OCI-LY3 (cell line): ENCODE measurements around the gene PGAP1.

ENCODE experiments used
- H2AFZ ChIP-seq: fragments of 200-600, 300-600 bp; shearing (Covaris generic); 2 replicates; pipeline ENCODE4 v1.6.0; 2014; ENCODE audit warnings: antibody characterized with exemption, low read depth, low read length
- H3K27ac ChIP-seq: fragments of 200-600, 300-600 bp; sonication (generic); 2 replicates; pipeline ENCODE4 v1.5.1; 2014; ENCODE audit warnings: mild to moderate bottlenecking, low read length, moderate library complexity, mixed read lengths
- H3K27me3 ChIP-seq: fragments of 200-600, 300-600 bp; sonication (generic); 2 replicates; pipeline ENCODE4 v1.6.1; 2014; ENCODE audit warnings: low read depth, low read length, mixed read lengths
- H3K36me3 ChIP-seq: fragments of 200-600, 300-600 bp; sonication (generic); replicated peaks from 2 replicates; pipeline ENCODE3; 2014; ENCODE audit warnings: low read depth, low read length, mixed read lengths
- H3K4me1 ChIP-seq: fragments of 300-600, 200-600 bp; sonication (generic); 2 replicates; pipeline ENCODE4 v1.6.1; 2014; ENCODE audit warnings: low read length, mixed read lengths
- H3K4me2 ChIP-seq: fragments of 200-600, 300-600 bp; sonication (generic); 2 replicates; pipeline ENCODE4 v1.6.1; 2014; ENCODE audit warnings: low read length, mixed read lengths
- H3K4me3 ChIP-seq: fragments of 300-600, 200-600 bp; sonication (generic); 2 replicates; pipeline ENCODE4 v1.5.1; 2014; ENCODE audit warnings: antibody characterized with exemption, mild to moderate bottlenecking, low read length, moderate library complexity
- H3K79me2 ChIP-seq: fragments of 300-600, 200-600 bp; shearing (Covaris generic); 2 replicates; pipeline ENCODE4 v1.6.1; 2014; ENCODE audit warnings: mild to moderate bottlenecking, low read length, mixed read lengths
- H3K9ac ChIP-seq: fragments of 300-600, 200-600 bp; shearing (Covaris generic); 2 replicates; pipeline ENCODE4 v1.6.0; 2014; ENCODE audit warnings: mild to moderate bottlenecking, low read length, moderate library complexity
- H3K9me3 ChIP-seq: fragments of 200-600, 300-600 bp; shearing (Covaris generic); 2 replicates; pipeline ENCODE4 v1.6.1; 2014; ENCODE audit warnings: low read length, mixed read lengths; ENCODE audit not compliant: insufficient read depth
- H4K20me1 ChIP-seq: fragments of 200-600, 300-600 bp; sonication (generic); 2 replicates; pipeline ENCODE4 v1.6.1; 2016; ENCODE audit warnings: low read length, mixed read lengths; ENCODE audit not compliant: insufficient read depth
- CTCF ChIP-seq: fragments of 200-600, 300-600 bp; sonication (generic); IDR thresholded peaks from 2 replicates; pipeline ENCODE4 v1.5.1; 2014; ENCODE audit warnings: antibody characterized with exemption, low read length, low read depth
- EZH2phosphoT487 ChIP-seq: fragments of 200-600 bp; shearing (Covaris generic); IDR thresholded peaks from 2 replicates; pipeline ENCODE4 v1.6.1; 2018; ENCODE audit warnings: antibody characterized with exemption, mixed run types, low read depth

The PGAP1 gene

GRCh38 chr2:196957881-196958525 is 31.5 kb upstream of the PGAP1 start:
- Histone ChIP-seq H3K79me2 (no peaks in the 10 kb centered on the region), H3K4me3 (no peak overlapping the region), H2AFZ (no peak overlapping the region), H3K4me2 (no peak overlapping the region), H3K4me1 (no peaks in the 10 kb centered on the region), H4K20me1 (no peaks in the 10 kb centered on the region), H3K27ac (no peak overlapping the region), H3K9ac (no peak overlapping the region), H3K36me3 (no peaks in the 10 kb centered on the region), H3K27me3 (no peaks in the 10 kb centered on the region), H3K9me3 (no peaks in the 10 kb centered on the region)
- TF ChIP-seq CTCF, result no peak
- TF ChIP-seq EZH2phosphoT487, result no peak

GRCh38 chr2:196957442-196957841 is 30.9 kb upstream of the PGAP1 start:
- no peak overlapping the region for H3K9ac ChIP-seq
- no peaks in the 10 kb centered on the region for H4K20me1 ChIP-seq
- H3K79me2 ChIP-seq, result no peaks in the 10 kb centered on the region
- no peak overlapping the region for H3K4me3 ChIP-seq
- no peak overlapping the region for H2AFZ ChIP-seq
- H3K4me1 ChIP-seq, result no peaks in the 10 kb centered on the region
- no peaks in the 10 kb centered on the region for H3K9me3 ChIP-seq
- TF ChIP-seq CTCF, result no peak
- TF ChIP-seq EZH2phosphoT487, result no peak
- H3K4me2 ChIP-seq, result no peak overlapping the region
- no peak overlapping the region for H3K27ac ChIP-seq
- H3K27me3 ChIP-seq, result no peaks in the 10 kb centered on the region
- no peaks in the 10 kb centered on the region for H3K36me3 ChIP-seq

- H3K9ac ChIP-seq, result no peak overlapping the region
- no peaks in the 10 kb centered on the region for H3K36me3 ChIP-seq
- no peaks in the 10 kb centered on the region for H3K79me2 ChIP-seq
- no peak overlapping the region for H2AFZ ChIP-seq
- peaks cover 4% of the 10 kb centered on the region for H3K4me1 ChIP-seq
- no peak overlapping the region for H3K27ac ChIP-seq
- TF ChIP-seq CTCF (no peak), EZH2phosphoT487 (no peak)
- no peak overlapping the region for H3K4me3 ChIP-seq
- H3K27me3 ChIP-seq, result no peaks in the 10 kb centered on the region
- H3K9me3 ChIP-seq, result no peaks in the 10 kb centered on the region
- no peaks in the 10 kb centered on the region for H4K20me1 ChIP-seq
- no peak overlapping the region for H3K4me2 ChIP-seq
These were observed 29.6 kb upstream of the PGAP1 start for GRCh38 chr2:196956069-196956468.

- no peaks in the 10 kb centered on the region for H3K9me3 ChIP-seq
- H3K27me3 ChIP-seq, result no peaks in the 10 kb centered on the region
- H3K27ac ChIP-seq, result no peak overlapping the region
- H4K20me1 ChIP-seq, result no peaks in the 10 kb centered on the region
- no peak overlapping the region for H3K4me2 ChIP-seq
- no peak overlapping the region for H3K4me3 ChIP-seq
- no peak overlapping the region for H3K9ac ChIP-seq
- no peak for TF ChIP-seq CTCF
- TF ChIP-seq EZH2phosphoT487, result no peak
- no peak overlapping the region for H2AFZ ChIP-seq
- peaks cover 11% of the 10 kb centered on the region for H3K4me1 ChIP-seq
- H3K79me2 ChIP-seq, result no peaks in the 10 kb centered on the region
- H3K36me3 ChIP-seq, result no peaks in the 10 kb centered on the region
These were observed 28.5 kb upstream of the PGAP1 start for GRCh38 chr2:196955036-196955435.
